ENCODE results near the gene KLHL41.

GRCh38 chr2:169572189-169572588, 62.7 kb downstream of the KLHL41 start:
- no peak for TF ChIP-seq CTCF (IDR thresholded peaks at IDR 0.05; ENCODE audit: low read depth, low read length, missing input control)
- TF ChIP-seq YY1 (IDR thresholded peaks at IDR 0.05) = no peak
- no peak for TF ChIP-seq RAD21 (IDR thresholded peaks at IDR 0.05)
